ENCODE data around the gene HOXC11.

HOXC11 gene

GRCh38 chr12:53931844-53932581 lies 40.9 kb upstream of the HOXC11 start:
- Histone ChIP-seq H3K9me3 (ENCODE audit: insufficient read depth, low read length) (no peaks in the 10 kb centered on the region), H3K9ac (ENCODE audit: insufficient read length, low read depth) (no peak overlapping the region), H3K4me1 (ENCODE audit: insufficient read depth, insufficient read length) (no peaks in the 10 kb centered on the region), H3K27me3 (ENCODE audit: insufficient read depth, insufficient read length) (peaks cover 72% of the 10 kb centered on the region), H3K4me3 (ENCODE audit: insufficient read length, low read depth) (no peak overlapping the region), H3K36me3 (ENCODE audit: insufficient read depth, insufficient read length, low read length) (no peaks in the 10 kb centered on the region)
- DNase-seq (ENCODE audit: low read depth, low spot score) = no peak
- TF ChIP-seq SUZ12 (IDR thresholded peaks at IDR 0.05; ENCODE audit: extremely low read depth, insufficient read depth, insufficient read length) = no peak
- TF ChIP-seq ZNF274 (IDR thresholded peaks at IDR 0.05; ENCODE audit: low read depth, low read length) = no peak
- no peak for TF ChIP-seq YY1 (IDR thresholded peaks at IDR 0.05; ENCODE audit: insufficient read depth, insufficient read length)

- H3K27me3 ChIP-seq (ENCODE audit: insufficient read depth, insufficient read length) = peaks cover 72% of the 10 kb centered on the region
Observed at GRCh38 chr12:53932915-53933314, 40.0 kb upstream of the HOXC11 start.

GRCh38 chr12:53935383-53936341 lies 37.3 kb upstream of the HOXC11 start:
- no peak for DNase-seq (ENCODE audit: low read depth, low spot score)
- no peaks in the 10 kb centered on the region for H3K36me3 ChIP-seq (ENCODE audit: insufficient read depth, insufficient read length, low read length)
- H3K4me3 ChIP-seq (ENCODE audit: insufficient read length, low read depth) = no peak overlapping the region
- H3K9me3 ChIP-seq (ENCODE audit: insufficient read depth, low read length) = no peaks in the 10 kb centered on the region
- no peak overlapping the region for H3K9ac ChIP-seq (ENCODE audit: insufficient read length, low read depth)
- H3K4me1 ChIP-seq (ENCODE audit: insufficient read depth, insufficient read length) = peaks cover 2% of the 10 kb centered on the region
- H3K27me3 ChIP-seq (ENCODE audit: insufficient read depth, insufficient read length) = peaks cover 64% of the 10 kb centered on the region
- TF ChIP-seq YY1 (IDR thresholded peaks at IDR 0.05; ENCODE audit: insufficient read depth, insufficient read length) (no peak), SUZ12 (IDR thresholded peaks at IDR 0.05; ENCODE audit: extremely low read depth, insufficient read depth, insufficient read length) (no peak), ZNF274 (IDR thresholded peaks at IDR 0.05; ENCODE audit: low read depth, low read length) (no peak)

More at GRCh38 chr12:53932915-53933314, 40.0 kb upstream of the HOXC11 start:
- TF ChIP-seq YY1 (IDR thresholded peaks at IDR 0.05; ENCODE audit: insufficient read depth, insufficient read length) = no peak
- TF ChIP-seq SUZ12 (IDR thresholded peaks at IDR 0.05; ENCODE audit: extremely low read depth, insufficient read depth, insufficient read length) = no peak
- no peak for TF ChIP-seq ZNF274 (IDR thresholded peaks at IDR 0.05; ENCODE audit: low read depth, low read length)
- DNase-seq (ENCODE audit: low read depth, low spot score) = no peak
- Histone ChIP-seq H3K9me3 (ENCODE audit: insufficient read depth, low read length) (no peaks in the 10 kb centered on the region), H3K4me3 (ENCODE audit: insufficient read length, low read depth) (no peak overlapping the region), H3K4me1 (ENCODE audit: insufficient read depth, insufficient read length) (peaks cover 2% of the 10 kb centered on the region), H3K36me3 (ENCODE audit: insufficient read depth, insufficient read length, low read length) (no peaks in the 10 kb centered on the region), H3K9ac (ENCODE audit: insufficient read length, low read depth) (no peak overlapping the region)

- Histone ChIP-seq H3K9ac (ENCODE audit: insufficient read length, low read depth) (no peak overlapping the region), H3K27me3 (ENCODE audit: insufficient read depth, insufficient read length) (peaks cover 64% of the 10 kb centered on the region), H3K4me3 (ENCODE audit: insufficient read length, low read depth) (no peak overlapping the region), H3K36me3 (ENCODE audit: insufficient read depth, insufficient read length, low read length) (no peaks in the 10 kb centered on the region), H3K4me1 (ENCODE audit: insufficient read depth, insufficient read length) (peaks cover 2% of the 10 kb centered on the region), H3K9me3 (ENCODE audit: insufficient read depth, low read length) (no peaks in the 10 kb centered on the region)
- TF ChIP-seq YY1 (IDR thresholded peaks at IDR 0.05; ENCODE audit: insufficient read depth, insufficient read length) (no peak), SUZ12 (IDR thresholded peaks at IDR 0.05; ENCODE audit: extremely low read depth, insufficient read depth, insufficient read length) (no peak), ZNF274 (IDR thresholded peaks at IDR 0.05; ENCODE audit: low read depth, low read length) (no peak)
- DNase-seq (ENCODE audit: low read depth, low spot score) = no peak
Observed at GRCh38 chr12:53937099-53937498, 35.8 kb upstream of the HOXC11 start.

DNA sequence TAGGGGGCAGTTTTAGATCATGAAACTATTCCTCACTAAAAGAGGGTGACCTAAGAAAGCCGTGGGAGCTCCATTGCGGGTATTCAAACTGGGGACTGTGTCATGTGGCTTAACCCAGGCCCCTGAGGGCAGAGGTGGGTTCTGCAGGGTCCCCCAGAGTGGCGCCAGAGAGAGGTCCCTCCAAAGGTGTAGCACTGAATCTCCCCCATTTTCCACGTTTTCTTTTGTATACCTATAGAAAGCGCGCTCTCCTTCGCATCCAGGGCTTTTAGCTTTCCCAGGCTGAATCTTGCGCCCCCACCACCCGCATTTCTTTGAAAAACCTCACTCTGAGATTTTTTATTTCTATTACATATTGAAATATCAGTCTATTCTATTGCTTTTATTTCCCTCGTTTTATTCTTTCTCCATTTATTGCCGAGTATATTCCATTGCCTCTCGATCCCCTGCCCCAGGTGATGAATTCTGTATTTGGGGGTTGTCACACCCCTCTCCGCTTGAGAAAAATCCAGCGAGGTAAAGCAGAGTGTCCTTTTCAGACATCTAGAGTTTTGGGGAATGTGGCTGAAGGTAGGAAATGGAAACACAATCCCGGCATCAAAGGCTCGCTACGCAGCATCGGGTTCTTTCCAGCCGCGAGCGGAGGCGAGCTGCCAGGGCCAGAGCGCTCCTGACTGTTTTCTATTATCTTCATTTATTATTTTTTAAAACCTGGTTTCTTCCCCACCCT lies 35.2 kb upstream of the HOXC11 start:
- peak overlapping the region; percentile 17 for H3K4me3 ChIP-seq (ENCODE audit: insufficient read length, low read depth)
- no peak overlapping the region for H3K9ac ChIP-seq (ENCODE audit: insufficient read length, low read depth)
- TF ChIP-seq ZNF274 (IDR thresholded peaks at IDR 0.05; ENCODE audit: low read depth, low read length) (no peak), YY1 (IDR thresholded peaks at IDR 0.05; ENCODE audit: insufficient read depth, insufficient read length) (no peak), SUZ12 (IDR thresholded peaks at IDR 0.05; ENCODE audit: extremely low read depth, insufficient read depth, insufficient read length) (no peak)
- peaks cover 2% of the 10 kb centered on the region for H3K4me1 ChIP-seq (ENCODE audit: insufficient read depth, insufficient read length)
- H3K27me3 ChIP-seq (ENCODE audit: insufficient read depth, insufficient read length) = peaks cover 59% of the 10 kb centered on the region
- H3K9me3 ChIP-seq (ENCODE audit: insufficient read depth, low read length) = no peaks in the 10 kb centered on the region
- DNase-seq (ENCODE audit: low read depth, low spot score) = no peak
- no peaks in the 10 kb centered on the region for H3K36me3 ChIP-seq (ENCODE audit: insufficient read depth, insufficient read length, low read length)

DNA sequence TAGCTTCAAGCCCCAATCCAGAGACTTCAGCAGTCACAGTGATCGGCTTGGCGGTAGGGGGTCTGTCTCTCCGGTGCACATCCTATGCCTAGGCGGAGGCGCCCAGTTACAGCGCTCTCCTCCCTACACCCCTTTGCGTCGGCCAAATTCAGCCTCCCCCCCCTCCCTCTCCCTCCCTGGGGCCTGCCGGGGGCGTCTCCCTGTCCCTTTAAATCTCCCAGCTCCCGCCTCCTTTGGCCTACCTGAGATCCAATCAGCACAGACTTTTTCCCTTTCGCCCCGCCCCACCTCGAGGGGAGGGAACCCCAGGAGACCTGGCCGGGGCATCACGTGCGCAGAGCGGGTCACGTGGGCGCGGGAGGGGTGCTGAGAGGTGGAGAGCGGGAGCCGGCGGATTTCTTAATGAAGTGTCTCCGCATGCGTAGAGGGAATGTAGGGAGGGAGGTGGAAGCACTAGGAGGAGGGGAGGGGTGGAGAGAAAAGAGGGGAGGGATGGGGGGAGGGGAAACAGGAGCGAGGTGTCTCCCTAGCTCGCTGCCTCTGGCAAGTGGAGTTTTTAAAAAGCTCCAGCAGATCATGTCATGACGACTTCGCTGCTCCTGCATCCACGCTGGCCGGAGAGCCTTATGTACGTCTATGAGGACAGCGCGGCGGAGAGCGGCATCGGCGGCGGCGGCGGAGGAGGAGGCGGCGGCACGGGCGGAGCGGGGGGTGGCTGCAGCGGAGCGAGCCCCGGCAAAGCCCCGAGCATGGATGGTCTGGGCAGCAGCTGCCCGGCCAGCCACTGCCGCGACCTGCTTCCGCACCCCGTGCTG lies 34.4 kb upstream of the HOXC11 start, which contains the start of gene HOXC13:
HOXC13 (plus strand) TSS at position 506 of the 815 bp plus-strand sequence; CDS start at position 582, 76 bp downstream.
- peak; percentile 78 for DNase-seq (ENCODE audit: low read depth, low spot score)
- H3K27me3 ChIP-seq (ENCODE audit: insufficient read depth, insufficient read length) = peaks cover 59% of the 10 kb centered on the region
- peak within 1 kb of the TSS; percentile 44 for H3K4me3 ChIP-seq (ENCODE audit: insufficient read length, low read depth)

More for the DNA sequence above, 34.4 kb upstream of the HOXC11 start, which contains the start of gene HOXC13:
- Histone ChIP-seq H3K9me3 (ENCODE audit: insufficient read depth, low read length) (no peaks in the 10 kb centered on the region), H3K9ac (ENCODE audit: insufficient read length, low read depth) (peak within 1 kb of the TSS; percentile 58), H3K4me1 (ENCODE audit: insufficient read depth, insufficient read length) (peaks cover 2% of the 10 kb centered on the region), H3K36me3 (ENCODE audit: insufficient read depth, insufficient read length, low read length) (no peaks in the 10 kb centered on the region)
- no peak for TF ChIP-seq SUZ12 (IDR thresholded peaks at IDR 0.05; ENCODE audit: extremely low read depth, insufficient read depth, insufficient read length)
